Activated effector memory CD4-positive, alpha-beta T cell treated with Interleukin-2 at 50 U/mL for 16 hours (primary cell): ENCODE results near the gene KCTD18.

Experiments used
- DNase-seq: peaks from one replicate; pipeline ENCODE4 v3.0.0-alpha.2; 2020

Gene KCTD18

GRCh38 chr2:200509612-200510433, at the start of gene KCTD18:
Gene KCTD18, minus strand, starts transcription at chr2:200510068. Its CDS starts 3,052 bp downstream, at chr2:200507016.
- peak; percentile 89 for DNase-seq

DNA sequence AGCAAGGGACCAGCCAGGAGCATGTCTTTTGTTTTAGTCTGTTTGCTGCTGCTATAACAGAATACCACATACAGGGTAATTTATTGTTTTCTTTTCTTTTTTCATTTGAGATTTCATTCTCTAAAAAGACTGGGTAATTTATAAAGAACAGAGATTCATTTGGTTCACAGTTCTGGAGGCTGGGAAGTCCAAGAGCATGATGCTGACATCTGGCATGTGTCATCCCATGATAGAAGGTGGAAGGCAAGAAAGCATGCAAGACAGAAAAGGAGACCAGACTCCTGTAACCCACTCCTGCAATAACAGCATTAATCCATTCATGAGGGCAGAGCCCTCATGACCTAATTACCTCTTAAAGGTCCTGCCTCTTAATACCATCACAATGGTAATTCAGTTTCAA, 30.9 kb upstream of the KCTD18 start:
- DNase-seq, result no peak

- DNase-seq, result no peak
Observed at GRCh38 chr2:200538139-200538538, 28.3 kb upstream of the KCTD18 start.

DNA sequence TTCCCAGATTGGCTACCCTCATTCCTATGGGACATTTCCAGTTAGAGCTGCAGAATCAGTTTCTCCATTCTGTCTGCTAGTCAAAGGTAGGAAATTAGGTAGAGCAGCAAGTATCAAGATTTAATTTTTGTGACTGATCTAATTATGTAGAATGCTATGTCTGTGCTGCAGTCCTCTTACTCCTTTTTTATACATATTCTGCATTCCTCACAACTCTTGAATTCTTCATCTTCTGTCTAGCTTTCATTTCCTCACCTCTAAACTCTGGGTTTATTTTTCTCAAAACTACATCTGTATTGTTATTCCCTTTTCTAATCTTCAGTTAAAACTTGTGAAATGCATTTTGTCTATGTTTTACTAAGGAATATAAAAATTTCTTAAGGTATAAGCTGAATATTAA, 24.7 kb upstream of the KCTD18 start:
- no peak for DNase-seq

DNA sequence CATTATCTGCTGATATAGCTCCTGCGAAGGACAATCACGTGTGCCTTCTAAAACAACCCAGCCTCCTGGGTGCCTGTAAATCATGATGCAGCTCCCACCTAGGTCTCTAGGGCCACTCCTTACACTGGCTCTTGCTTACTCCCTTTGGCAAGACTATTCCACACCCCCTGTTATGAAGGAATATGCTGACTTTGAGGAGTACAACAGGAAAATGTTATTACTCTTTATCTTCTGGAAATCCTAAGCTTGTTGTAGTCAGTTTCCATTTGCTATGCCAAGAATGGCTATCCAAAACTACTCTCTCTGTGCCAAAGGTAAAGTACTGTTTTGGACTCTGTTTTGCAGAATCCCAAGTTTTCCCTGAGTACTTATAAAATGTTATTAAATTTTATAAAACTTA, 23.9 kb upstream of the KCTD18 start:
- no peak for DNase-seq

DNA sequence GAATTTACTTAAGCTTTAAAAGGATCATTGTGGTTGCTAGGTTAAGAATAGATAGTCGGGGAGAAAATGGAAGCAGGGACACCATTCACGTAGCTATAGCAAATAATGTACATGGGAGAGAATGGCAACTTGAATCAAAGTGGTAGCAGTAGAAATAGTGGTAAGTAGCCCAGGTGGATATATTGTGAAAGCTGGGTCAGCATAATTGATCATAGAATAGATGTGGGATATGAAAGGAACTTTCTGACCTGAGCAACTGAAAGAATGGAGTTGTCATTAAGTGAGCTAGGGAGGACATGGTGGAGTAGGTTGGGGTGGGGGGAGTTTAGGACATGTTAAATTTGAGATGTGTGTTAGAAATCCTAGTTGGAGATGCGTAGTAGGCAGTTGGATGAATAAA, 18.4 kb upstream of the KCTD18 start:
- DNase-seq, result no peak

DNA sequence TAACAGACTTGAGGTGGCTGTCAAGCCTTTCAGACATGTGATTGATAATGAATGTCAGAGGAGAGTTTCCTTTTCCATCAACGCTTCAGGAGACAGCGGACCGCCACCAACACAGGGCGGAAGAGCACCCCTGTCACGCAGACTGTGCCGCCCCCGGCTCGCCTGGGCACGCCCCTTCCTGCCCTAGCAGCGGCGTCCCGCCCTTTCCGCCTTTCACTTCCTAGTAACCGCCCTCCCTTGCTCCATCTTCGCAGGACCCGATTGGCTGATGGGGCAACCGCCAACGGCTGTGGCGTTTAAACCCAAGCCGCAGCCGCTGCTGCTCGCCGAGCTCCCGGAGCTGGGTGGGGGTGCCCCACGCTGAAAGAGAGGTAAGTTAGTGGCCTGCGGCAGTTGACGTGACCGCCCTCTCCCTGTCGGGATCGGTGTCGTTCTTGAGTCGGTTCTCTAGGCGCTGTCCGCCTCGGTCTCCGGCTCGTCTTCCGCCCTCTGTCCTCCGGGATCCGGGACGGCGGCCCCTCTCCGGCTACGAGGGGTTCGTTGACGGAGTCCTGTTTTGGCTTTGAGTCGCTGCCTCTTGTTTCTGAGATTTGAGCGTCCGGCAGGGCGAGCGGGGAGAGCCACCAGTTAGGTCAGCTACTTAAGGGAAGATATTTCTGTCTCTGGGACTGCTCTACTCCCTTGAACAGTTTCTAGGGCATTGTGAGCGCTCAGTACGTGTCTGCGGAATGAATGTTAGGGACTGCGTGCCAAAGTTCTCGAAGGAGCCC, 16.2 kb upstream of the KCTD18 start, which contains the start of gene SGO2:
Gene SGO2 (plus strand): TSS at position 326 of the 770 bp plus-strand sequence. CDS start 6,769 bp downstream, outside the sequence.
- peak; percentile 96 for DNase-seq

DNA sequence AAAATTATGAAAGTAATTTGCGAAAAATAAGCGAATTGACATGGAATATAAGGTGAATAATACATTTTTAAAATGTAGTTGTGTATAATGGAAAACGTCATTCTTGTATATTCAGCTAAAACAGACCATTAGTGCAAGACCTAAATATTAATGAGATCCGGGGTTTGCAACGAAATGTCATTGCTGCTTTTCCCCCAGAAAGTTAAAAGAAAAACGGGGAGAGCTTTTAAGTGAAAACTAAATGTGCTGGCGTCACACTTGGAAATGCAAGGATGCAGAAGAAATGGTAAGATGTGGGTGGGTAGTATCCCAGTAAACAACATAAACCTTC, 15.6 kb upstream of the KCTD18 start:
- no peak for DNase-seq

DNA sequence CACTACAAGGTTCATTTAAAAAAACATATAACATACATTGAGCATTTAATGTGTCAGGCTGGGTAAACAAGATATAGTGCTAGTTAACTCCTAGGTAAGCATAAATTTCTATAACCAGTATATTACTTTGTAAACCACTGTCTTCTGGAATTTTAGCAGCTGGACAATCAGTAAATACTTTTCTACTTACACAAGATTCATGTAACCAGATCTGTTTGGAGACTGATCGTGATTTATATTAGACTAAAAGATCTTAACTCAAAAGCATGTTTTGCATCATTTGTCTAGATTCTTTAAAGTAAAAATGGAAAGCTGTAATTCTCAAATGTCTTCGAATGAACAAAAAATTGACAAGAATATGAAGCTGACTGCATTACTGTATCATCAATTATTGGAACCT, 15.2 kb upstream of the KCTD18 start:
- DNase-seq, result no peak

DNA sequence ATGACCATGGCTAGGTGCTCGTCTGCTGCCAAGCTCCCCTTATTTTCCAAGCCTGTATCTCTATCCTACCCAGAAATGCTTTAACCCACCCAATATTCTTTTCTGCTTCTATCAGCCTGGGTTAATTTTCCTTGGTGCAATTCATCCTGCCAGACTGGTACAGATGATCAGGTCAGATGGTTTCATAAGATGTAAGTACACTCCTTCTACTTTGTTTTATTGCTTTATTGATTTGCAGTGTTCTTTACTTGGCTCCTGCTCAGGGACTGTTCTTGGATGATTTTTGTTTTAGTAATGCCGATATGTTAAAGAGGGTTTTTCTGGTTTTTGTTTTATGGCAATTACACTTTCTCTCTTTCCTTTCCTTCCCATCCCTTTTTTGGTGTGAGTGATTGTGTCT, 13.7 kb upstream of the KCTD18 start:
- no peak for DNase-seq

- no peak for DNase-seq
Observed at GRCh38 chr2:200523158-200523557, 13.3 kb upstream of the KCTD18 start.

- no peak for DNase-seq
Observed at GRCh38 chr2:200515155-200515554, 5.3 kb upstream of the KCTD18 start.

GRCh38 chr2:200509235-200509611, 645 bp downstream of the KCTD18 start:
- no peak for DNase-seq

DNA sequence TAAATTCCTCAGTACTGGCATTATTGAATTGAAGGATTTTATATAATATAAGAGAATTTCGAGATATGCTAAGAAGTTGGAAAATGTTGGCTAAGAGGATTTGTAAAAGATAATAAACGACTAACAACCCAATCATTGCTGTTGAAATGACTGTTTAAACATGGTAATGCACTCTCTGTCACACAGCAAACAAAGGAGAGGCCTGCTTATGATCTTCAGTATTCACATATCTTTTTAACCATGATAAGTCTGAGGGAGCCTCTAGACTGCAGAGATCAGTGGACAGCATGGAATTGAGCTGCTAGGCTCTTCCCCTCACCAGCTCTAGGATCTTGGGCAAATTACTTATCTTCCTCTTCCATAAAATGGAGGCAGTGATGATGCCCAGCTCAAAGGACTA, 2.7 kb downstream of the KCTD18 start:
- DNase-seq, result no peak

DNA sequence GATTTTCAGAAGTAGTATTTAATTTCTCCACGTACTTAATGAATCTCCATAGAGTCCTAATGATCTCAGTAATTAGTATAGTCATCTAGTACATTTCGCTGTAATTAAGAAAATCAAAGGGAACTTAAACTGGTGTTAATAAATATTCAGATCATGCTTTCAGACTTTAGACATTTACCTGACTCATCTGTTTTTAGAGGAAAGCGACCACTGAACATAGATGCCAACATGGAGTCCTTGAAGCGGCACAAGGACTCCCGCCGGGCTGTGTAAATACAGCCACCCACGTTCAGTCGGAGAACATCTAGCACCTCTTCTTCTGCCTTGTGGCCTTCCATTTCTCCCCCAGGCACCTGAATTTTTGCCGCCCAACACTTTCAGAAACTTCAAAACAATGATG, 3.2 kb downstream of the KCTD18 start:
- no peak for DNase-seq

DNA sequence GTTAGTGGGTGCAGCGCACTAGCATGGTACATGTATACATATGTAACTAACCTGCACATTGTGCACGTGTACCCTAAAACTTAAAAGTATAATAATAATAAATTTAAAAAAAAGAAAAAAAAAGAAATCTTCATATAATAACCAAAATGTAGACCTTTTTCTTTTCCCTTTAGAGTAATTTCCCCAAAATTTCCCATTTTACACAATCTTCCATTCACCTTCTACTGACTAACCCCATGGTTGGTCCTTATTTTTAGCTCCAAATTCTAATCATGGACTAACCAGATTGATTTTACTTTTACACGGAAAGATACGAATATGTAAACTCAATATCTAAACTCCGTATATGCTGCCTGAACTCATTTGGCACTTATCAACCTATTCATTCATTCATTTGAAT, 7.7 kb downstream of the KCTD18 start:
- DNase-seq, result no peak

GRCh38 chr2:200498402-200499162, 11.3 kb downstream of the KCTD18 start:
- no peak for DNase-seq

GRCh38 chr2:200496696-200497095, 13.2 kb downstream of the KCTD18 start:
- no peak for DNase-seq

- DNase-seq, result no peak
Observed at GRCh38 chr2:200494048-200494447, 15.8 kb downstream of the KCTD18 start.

GRCh38 chr2:200492656-200493055, 17.2 kb downstream of the KCTD18 start:
- DNase-seq, result no peak

- no peak for DNase-seq
Observed at GRCh38 chr2:200490001-200490400, 19.9 kb downstream of the KCTD18 start.

GRCh38 chr2:200488169-200488568, 21.7 kb downstream of the KCTD18 start:
- DNase-seq, result no peak

- no peak for DNase-seq
Observed at GRCh38 chr2:200486529-200486928, 23.3 kb downstream of the KCTD18 start.

- DNase-seq, result no peak
Observed at GRCh38 chr2:200484934-200485333, 24.9 kb downstream of the KCTD18 start.
